PC-9 (cell line): ENCODE data around the gene AZU1. TPM values are rescaled to one million over a fixed set of nuclear protein-coding genes. Genes with fewer than 3 reads are reported as not detected.

Source experiments
- BruUV-seq: library from RNA; stranded (reverse); fragments of 400-500 nt; replicated peaks from 2 replicates; lab custom pipeline; 2021; lab: Mats Ljungman, UMichigan
- CTCF ChIA-PET: fragments of 300-600 bp; sonication (Branson Sonifier 250); formaldehyde crosslinking; loops from one replicate; lab custom pipeline; 2022; ENCODE audit warnings: antibody characterized with exemption; lab: Charles Lee
- POLR2A ChIA-PET: fragments of 300-600 bp; sonication (Branson Sonifier 250); formaldehyde crosslinking; loops from one replicate; lab custom pipeline; 2022; ENCODE audit warnings: antibody characterized with exemption; ENCODE audit not compliant: unreplicated experiment; lab: Charles Lee
- DNase-seq, 2 experiments: peaks; one replicate each; pipeline versions ENCODE4 v3.0.0 to v3.0.0-alpha.2; 2015 to 2022; ENCODE audit warnings: mixed read lengths in 1 of 2
- H2AFZ ChIP-seq: fragments of 200-600 bp; sonication (generic); 2 replicates; pipeline ENCODE4 v1.8.1; 2017; ENCODE audit warnings: antibody characterized with exemption
- H3F3A ChIP-seq: fragments of 200-600 bp; sonication (generic); 2 replicates; pipeline ENCODE4 v1.8.1; 2017; ENCODE audit warnings: antibody characterized with exemption, mild to moderate bottlenecking, low read depth; ENCODE audit not compliant: insufficient read depth
- H3K27ac ChIP-seq: fragments of 200-600 bp; sonication (generic); 2 replicates; pipeline ENCODE4 v1.6.1; 2016; ENCODE audit warnings: mixed run types
- H3K27me3 ChIP-seq: fragments of 200-600 bp; sonication (generic); 2 replicates; pipeline ENCODE4 v1.6.1; 2016; ENCODE audit warnings: low read depth, mixed run types; ENCODE audit not compliant: insufficient read depth
- H3K36me3 ChIP-seq: fragments of 200-600 bp; sonication (generic); 2 replicates; pipeline ENCODE4 v1.6.1; 2016; ENCODE audit warnings: low read depth, mixed run types
- H3K4me1 ChIP-seq: fragments of 200-600 bp; sonication (generic); replicated peaks from 2 replicates; pipeline ENCODE4 v1.6.1; 2016; ENCODE audit warnings: mixed run types; ENCODE audit not compliant: insufficient read depth
- H3K4me2 ChIP-seq: fragments of 200-600 bp; sonication (generic); 2 replicates; pipeline ENCODE4 v1.6.1; 2017; ENCODE audit warnings: mixed run types
- H3K4me3 ChIP-seq: fragments of 200-600 bp; sonication (generic); 2 replicates; pipeline ENCODE4 v1.6.1; 2016; ENCODE audit warnings: mixed run types
- H3K79me2 ChIP-seq: fragments of 200-600 bp; sonication (generic); 2 replicates; pipeline ENCODE4 v1.6.1; 2017; ENCODE audit warnings: low read depth, mixed run types
- H3K9me2 ChIP-seq: fragments of 200-600 bp; sonication (generic); 2 replicates; pipeline ENCODE4 v1.8.1; 2017; ENCODE audit warnings: mild to moderate bottlenecking; ENCODE audit not compliant: insufficient read depth
- H3K9me3 ChIP-seq: fragments of 200-600 bp; sonication (generic); 2 replicates; pipeline ENCODE4 v1.8.1; 2016; ENCODE audit warnings: low read depth; ENCODE audit not compliant: insufficient read depth
- H4K20me1 ChIP-seq: fragments of 200-600 bp; sonication (generic); 2 replicates; pipeline ENCODE4 v1.8.1; 2017; ENCODE audit not compliant: insufficient read depth
- CTCF ChIP-seq: fragments of 200-600 bp; sonication (generic); conservative IDR thresholded peaks from 2 replicates; pipeline ENCODE4 v1.6.1; 2017; ENCODE audit warnings: mixed run types, antibody characterized with exemption, mild to moderate bottlenecking, moderate library complexity
- EZH2 ChIP-seq: fragments of 200-600 bp; sonication (generic); IDR thresholded peaks from 2 replicates; pipeline ENCODE4 v1.8.0; 2017; ENCODE audit warnings: antibody characterized with exemption, low read depth
- intact Hi-C: fragments of 100-400 bp; cut with micrococcal nuclease; formaldehyde crosslinking; loops from one replicate; pipeline ENCODE4 v1.10.0; 2022; ENCODE audit not compliant: unreplicated experiment
- total RNA-seq: library from RNA; stranded (reverse); gene quantifications from 2 replicates; pipeline ENCODE4 v1.2.3, GENCODE V29; 2021

Gene AZU1
- total RNA-seq, 1 experiment from 2014 or later: not detected

- POLR2A ChIA-PET: no interaction called here
- H3K4me2 ChIP-seq: no peak overlapping the region
- intact Hi-C loops: no loop called here
- no peak for DNase-seq
- no peaks in the 10 kb centered on the region for H3K4me1 ChIP-seq
- H3K9me2 ChIP-seq: no peaks in the 10 kb centered on the region
- no peak overlapping the region for H2AFZ ChIP-seq
- H3K4me3 ChIP-seq: no peak overlapping the region
- no peak overlapping the region for H3K27ac ChIP-seq
- H4K20me1 ChIP-seq: peaks cover 88% of the 10 kb centered on the region
- no TSS peak for BruUV-seq
- no peaks in the 10 kb centered on the region for H3K27me3 ChIP-seq
- peaks cover 29% of the 10 kb centered on the region for H3K36me3 ChIP-seq
- TF ChIP-seq CTCF: no peak
- TF ChIP-seq EZH2: no peak
- H3F3A ChIP-seq: peaks cover 50% of the 10 kb centered on the region
- no peaks in the 10 kb centered on the region for H3K9me3 ChIP-seq
- CTCF ChIA-PET: interaction anchor here (0.7 kb wide), 1 partner anchor 81 kb away, joined by 3 read pairs; no protein-coding TSS in a partner anchor
- peaks cover 62% of the 10 kb centered on the region for H3K79me2 ChIP-seq
Observed at GRCh38 chr19:807627-808422, 19.8 kb upstream of the AZU1 start.

- no peaks in the 10 kb centered on the region for H3K9me3 ChIP-seq
- TF ChIP-seq EZH2 (no peak), CTCF (no peak)
- H3F3A ChIP-seq: peaks cover 50% of the 10 kb centered on the region
- H3K79me2 ChIP-seq: peaks cover 56% of the 10 kb centered on the region
- POLR2A ChIA-PET: no interaction called here
- H3K4me3 ChIP-seq: no peak overlapping the region
- H3K9me2 ChIP-seq: no peaks in the 10 kb centered on the region
- no peak for DNase-seq
- intact Hi-C loops: no loop called here
- H3K4me2 ChIP-seq: no peak overlapping the region
- H2AFZ ChIP-seq: no peak overlapping the region
- CTCF ChIA-PET: interaction anchor here (0.7 kb wide), 1 partner anchor 80 kb away, joined by 3 read pairs; no protein-coding TSS in a partner anchor
- no peaks in the 10 kb centered on the region for H3K4me1 ChIP-seq
- no peak overlapping the region for H3K27ac ChIP-seq
- H3K36me3 ChIP-seq: peaks cover 23% of the 10 kb centered on the region
- H4K20me1 ChIP-seq: peaks cover 82% of the 10 kb centered on the region
- no TSS peak for BruUV-seq
- H3K27me3 ChIP-seq: no peaks in the 10 kb centered on the region
Observed at GRCh38 chr19:808423-808775, 19.2 kb upstream of the AZU1 start.

GRCh38 chr19:810077-810855, 17.4 kb upstream of the AZU1 start:
- peaks cover 63% of the 10 kb centered on the region for H4K20me1 ChIP-seq
- CTCF ChIA-PET: no interaction called here
- BruUV-seq: TSS peak; percentile 1

More at GRCh38 chr19:810077-810855, 17.4 kb upstream of the AZU1 start:
- Histone ChIP-seq H3K9me3 (no peaks in the 10 kb centered on the region), H3F3A (peaks cover 50% of the 10 kb centered on the region), H3K27me3 (no peaks in the 10 kb centered on the region), H2AFZ (no peak overlapping the region), H3K36me3 (peaks cover 14% of the 10 kb centered on the region), H3K79me2 (peaks cover 38% of the 10 kb centered on the region), H3K4me3 (no peak overlapping the region), H3K4me2 (no peak overlapping the region), H3K27ac (no peak overlapping the region), H3K9me2 (no peaks in the 10 kb centered on the region), H3K4me1 (no peaks in the 10 kb centered on the region)
- TF ChIP-seq EZH2: no peak
- no peak for TF ChIP-seq CTCF
- POLR2A ChIA-PET: no interaction called here
- intact Hi-C loops: no loop called here
- DNase-seq: no peak
